GM08714 (cell line): ENCODE results near the gene RYR2.
"Not testable (repeated sequence)": the region's sequence is repeated elsewhere in the genome, so short reads cannot be mapped to it uniquely, and the experiment has no call there.

Experiments
- H3K4me3 ChIP-seq: fragments of 200-500 bp; sonication (Bioruptor generic); 2 replicates; pipeline ENCODE4 v1.5.1; 2014; ENCODE audit warnings: mild to moderate bottlenecking, low read length, inconsistent platforms
- ZNF274 ChIP-seq: IDR thresholded peaks from 2 replicates; pipeline ENCODE4 v1.6.1; 2012; ENCODE audit warnings: mild to moderate bottlenecking, low read depth, low read length

RYR2 gene

GRCh38 chr1:237247442-237247841 is 205.5 kb downstream of the RYR2 start:
- no peak overlapping the region for H3K4me3 ChIP-seq
- TF ChIP-seq ZNF274, result no peak

- no peak overlapping the region for H3K4me3 ChIP-seq
- TF ChIP-seq ZNF274, result no peak
These were observed 207.1 kb downstream of the RYR2 start for GRCh38 chr1:237249120-237249519.

GRCh38 chr1:237250055-237250454 is 208.1 kb downstream of the RYR2 start:
- TF ChIP-seq ZNF274, result no peak
- H3K4me3 ChIP-seq, result no peak overlapping the region

GRCh38 chr1:237255071-237255470 is 213.1 kb downstream of the RYR2 start:
- H3K4me3 ChIP-seq, result no peak overlapping the region
- no peak for TF ChIP-seq ZNF274

- no peak overlapping the region for H3K4me3 ChIP-seq
- no peak for TF ChIP-seq ZNF274
These were observed 216.9 kb downstream of the RYR2 start for GRCh38 chr1:237258871-237259270.

GRCh38 chr1:237261198-237261597 is 219.2 kb downstream of the RYR2 start:
- no peak for TF ChIP-seq ZNF274
- no peak overlapping the region for H3K4me3 ChIP-seq

- H3K4me3 ChIP-seq, result no peak overlapping the region
- no peak for TF ChIP-seq ZNF274
These were observed 225.8 kb downstream of the RYR2 start for GRCh38 chr1:237267743-237268142.

GRCh38 chr1:237269938-237270337 is 228.0 kb downstream of the RYR2 start:
- TF ChIP-seq ZNF274, result no peak
- H3K4me3 ChIP-seq, result no peak overlapping the region

- TF ChIP-seq ZNF274, result no peak
These were observed 228.4 kb downstream of the RYR2 start for GRCh38 chr1:237270353-237270752.

GRCh38 chr1:237277994-237278393 is 236.0 kb downstream of the RYR2 start:
- H3K4me3 ChIP-seq, result not testable (repeated sequence)

More at GRCh38 chr1:237270353-237270752, 228.4 kb downstream of the RYR2 start:
- no peak overlapping the region for H3K4me3 ChIP-seq

GRCh38 chr1:237279629-237280028 is 237.6 kb downstream of the RYR2 start:
- no peak overlapping the region for H3K4me3 ChIP-seq
- TF ChIP-seq ZNF274, result no peak

GRCh38 chr1:237281481-237281880 is 239.5 kb downstream of the RYR2 start:
- no peak for TF ChIP-seq ZNF274

GRCh38 chr1:237282208-237282783 is 240.3 kb downstream of the RYR2 start:
- no peak overlapping the region for H3K4me3 ChIP-seq
- no peak for TF ChIP-seq ZNF274

More at GRCh38 chr1:237281481-237281880, 239.5 kb downstream of the RYR2 start:
- H3K4me3 ChIP-seq, result no peak overlapping the region

- no peak for TF ChIP-seq ZNF274
- no peak overlapping the region for H3K4me3 ChIP-seq
These were observed 246.0 kb downstream of the RYR2 start for GRCh38 chr1:237287876-237288521.

- no peak for TF ChIP-seq ZNF274
These were observed 251.8 kb downstream of the RYR2 start for GRCh38 chr1:237293804-237294203.

GRCh38 chr1:237296861-237297260 is 254.9 kb downstream of the RYR2 start:
- TF ChIP-seq ZNF274, result no peak

More at GRCh38 chr1:237293804-237294203, 251.8 kb downstream of the RYR2 start:
- H3K4me3 ChIP-seq, result no peak overlapping the region

More at GRCh38 chr1:237296861-237297260, 254.9 kb downstream of the RYR2 start:
- no peak overlapping the region for H3K4me3 ChIP-seq
